HFF-Myc (cell line): ENCODE results near the gene KCNJ4.

Experiments
- DNase-seq: peaks from one replicate; pipeline ENCODE4 v3.0.0-alpha.2; 2011; ENCODE audit warnings: low read depth; ENCODE audit errors: extremely low read depth
- H3K4me3 ChIP-seq: replicated peaks from 2 replicates; pipeline ENCODE4 v1.5.1; 2011; ENCODE audit warnings: low read depth, mild to moderate bottlenecking, control low read depth, low read length
- CTCF ChIP-seq: IDR thresholded peaks from 2 replicates; pipeline ENCODE4 v1.5.1; 2012; ENCODE audit warnings: mild to moderate bottlenecking, low read depth, low read length, control low read depth; ENCODE audit errors: missing control alignments

Gene KCNJ4

GRCh38 chr22:38424525-38425080 lies 30.4 kb downstream of the KCNJ4 start:
- no peak overlapping the region for H3K4me3 ChIP-seq
- no peak for DNase-seq
- no peak for TF ChIP-seq CTCF

GRCh38 chr22:38423512-38424503 lies 31.2 kb downstream of the KCNJ4 start:
- no peak overlapping the region for H3K4me3 ChIP-seq
- no peak for DNase-seq
- no peak for TF ChIP-seq CTCF

GRCh38 chr22:38422611-38423511 lies 32.1 kb downstream of the KCNJ4 start:
- no peak overlapping the region for H3K4me3 ChIP-seq
- DNase-seq, result no peak
- TF ChIP-seq CTCF, result no peak

- TF ChIP-seq CTCF, result no peak
- H3K4me3 ChIP-seq, result no peak overlapping the region
- no peak for DNase-seq
Measured at GRCh38 chr22:38420734-38421133, 34.3 kb downstream of the KCNJ4 start.

DNA sequence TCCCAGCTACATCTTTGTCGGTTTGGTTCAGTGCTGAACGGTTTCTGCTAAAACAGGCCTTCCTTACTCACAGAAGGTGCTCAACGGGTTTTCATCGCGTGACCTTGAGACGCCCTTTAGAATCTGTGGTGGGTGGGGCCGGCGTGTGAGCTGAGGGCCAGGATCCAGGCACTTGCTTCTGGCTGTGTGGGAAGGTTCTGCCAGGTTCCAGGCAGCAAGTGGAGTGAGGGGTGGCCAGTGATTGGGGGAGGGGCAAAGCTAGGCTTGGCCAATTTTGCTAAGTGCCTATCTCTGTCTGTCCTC lies 35.2 kb downstream of the KCNJ4 start:
- H3K4me3 ChIP-seq, result no peak overlapping the region
- DNase-seq, result no peak
- no peak for TF ChIP-seq CTCF

- TF ChIP-seq CTCF, result no peak
- no peak overlapping the region for H3K4me3 ChIP-seq
- DNase-seq, result no peak
Measured at GRCh38 chr22:38419121-38419857, 35.7 kb downstream of the KCNJ4 start.
